Measurements from ENCODE around the gene INPP5F. TPM values are rescaled to one million over a fixed set of nuclear protein-coding genes. Genes with fewer than 3 reads are reported as not detected.

The INPP5F gene
- total RNA-seq, 1 experiment from 2014 or later: 46.3 TPM

DNA sequence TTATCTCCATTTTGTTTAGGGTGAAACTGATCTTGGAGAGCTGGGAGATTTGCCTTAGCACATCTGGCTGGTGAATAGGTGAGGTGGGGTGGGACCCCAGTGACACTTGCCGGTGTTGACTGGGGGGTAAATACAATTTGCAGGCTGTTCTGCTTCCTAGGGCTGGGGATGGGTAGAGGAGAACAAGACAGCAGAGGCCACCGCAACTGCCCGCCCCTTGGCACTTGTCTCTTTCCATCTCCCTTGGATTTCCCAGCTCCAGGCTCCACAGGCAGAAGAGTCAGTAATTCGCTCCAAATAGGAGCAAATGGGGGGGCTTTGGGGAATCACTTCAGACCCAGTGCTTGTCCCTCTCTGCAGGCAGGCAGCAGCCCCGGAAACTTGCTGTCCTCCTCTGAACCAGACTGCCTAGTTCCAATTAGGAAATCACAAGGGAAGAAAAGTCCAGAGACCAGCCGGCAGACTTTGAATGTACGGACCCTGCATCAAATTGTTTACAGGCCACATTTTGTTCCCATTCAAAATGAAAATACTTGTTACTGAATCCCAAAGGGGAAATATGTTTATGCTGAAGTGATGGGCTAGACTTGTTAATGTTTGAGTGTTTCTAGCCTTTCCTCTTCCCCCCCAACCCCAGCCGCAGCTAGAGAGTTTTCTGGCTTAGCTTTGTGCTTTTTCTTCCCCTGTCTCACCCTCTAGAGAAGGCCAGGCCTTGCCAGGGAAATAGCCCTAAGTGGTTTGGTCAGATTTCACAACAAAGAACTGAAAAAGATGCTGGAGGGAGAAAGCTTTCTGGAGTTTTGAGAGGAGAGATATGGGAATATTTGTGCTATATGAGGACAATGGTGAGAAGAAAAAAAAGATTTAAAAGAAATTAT lies 10.0 kb upstream of the INPP5F start:
- DNase-seq (ENCODE audit: low read depth in 1 of 2, low spot score in 2 of 2): no peak
- Histone ChIP-seq H3K36me3 (no peaks in the 10 kb centered on the region), H3K27ac (no peak overlapping the region), H3K27me3 (replicated peaks) (no peaks in the 10 kb centered on the region), H3K4me1 (replicated peaks) (no peaks in the 10 kb centered on the region), H3K9me3 (replicated peaks) (no peaks in the 10 kb centered on the region), H3K4me3 (no peak overlapping the region)

DNA sequence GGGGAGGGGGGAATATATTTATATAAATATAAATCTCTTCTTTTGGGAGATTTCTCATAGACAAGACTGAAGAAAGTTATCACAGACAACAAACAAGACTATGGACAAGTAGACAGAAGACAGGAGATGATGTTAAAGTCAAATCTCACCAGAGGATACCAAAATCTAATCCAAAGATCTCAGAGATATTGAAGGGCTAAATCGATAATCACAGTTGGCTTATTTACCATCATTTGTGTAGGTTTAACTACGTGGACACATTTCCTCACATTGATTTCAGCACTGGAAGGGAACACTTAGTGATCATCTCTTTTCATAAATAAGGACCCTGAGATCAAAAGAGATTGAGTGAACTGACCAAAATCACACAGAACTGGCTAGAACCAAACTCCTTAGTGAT lies 2.7 kb upstream of the INPP5F start:
- Histone ChIP-seq H3K4me1 (replicated peaks) (peaks cover 17% of the 10 kb centered on the region), H3K36me3 (peaks cover 3% of the 10 kb centered on the region; the same call in 1 of the 2 replicates), H3K9me3 (replicated peaks) (no peaks in the 10 kb centered on the region), H3K27ac (no peak overlapping the region), H3K4me3 (no peak overlapping the region), H3K27me3 (replicated peaks) (no peaks in the 10 kb centered on the region)
- no peak for DNase-seq (ENCODE audit: low read depth in 1 of 2, low spot score in 2 of 2)

DNA sequence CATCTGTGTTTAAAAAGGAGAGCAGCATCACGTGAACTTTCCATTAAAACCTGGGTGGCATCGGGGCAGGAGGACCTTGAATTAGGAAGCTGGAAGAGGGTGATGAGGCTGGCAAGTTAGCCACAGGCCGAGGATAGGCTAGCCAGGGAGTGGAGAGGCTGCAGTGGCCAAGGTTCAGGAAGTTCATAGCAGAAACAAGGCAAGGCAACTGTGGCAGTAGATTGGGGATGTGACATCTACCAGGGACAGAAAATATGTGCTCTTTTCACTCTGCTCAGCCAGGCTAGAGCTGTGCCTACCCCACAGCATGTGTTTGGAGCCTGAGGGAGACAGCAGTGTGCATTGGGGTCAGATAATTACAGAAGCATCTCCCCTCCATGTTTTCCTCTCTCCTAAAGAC lies 2.2 kb upstream of the INPP5F start:
- peaks cover 17% of the 10 kb centered on the region for H3K4me1 ChIP-seq (replicated peaks)
- peaks cover 3% of the 10 kb centered on the region; the same call in 1 of the 2 replicates for H3K36me3 ChIP-seq
- DNase-seq (ENCODE audit: low read depth in 1 of 2, low spot score in 2 of 2): no peak
- H3K4me3 ChIP-seq: no peak overlapping the region
- no peaks in the 10 kb centered on the region for H3K27me3 ChIP-seq (replicated peaks)
- no peaks in the 10 kb centered on the region for H3K9me3 ChIP-seq (replicated peaks)
- H3K27ac ChIP-seq: no peak overlapping the region

DNA sequence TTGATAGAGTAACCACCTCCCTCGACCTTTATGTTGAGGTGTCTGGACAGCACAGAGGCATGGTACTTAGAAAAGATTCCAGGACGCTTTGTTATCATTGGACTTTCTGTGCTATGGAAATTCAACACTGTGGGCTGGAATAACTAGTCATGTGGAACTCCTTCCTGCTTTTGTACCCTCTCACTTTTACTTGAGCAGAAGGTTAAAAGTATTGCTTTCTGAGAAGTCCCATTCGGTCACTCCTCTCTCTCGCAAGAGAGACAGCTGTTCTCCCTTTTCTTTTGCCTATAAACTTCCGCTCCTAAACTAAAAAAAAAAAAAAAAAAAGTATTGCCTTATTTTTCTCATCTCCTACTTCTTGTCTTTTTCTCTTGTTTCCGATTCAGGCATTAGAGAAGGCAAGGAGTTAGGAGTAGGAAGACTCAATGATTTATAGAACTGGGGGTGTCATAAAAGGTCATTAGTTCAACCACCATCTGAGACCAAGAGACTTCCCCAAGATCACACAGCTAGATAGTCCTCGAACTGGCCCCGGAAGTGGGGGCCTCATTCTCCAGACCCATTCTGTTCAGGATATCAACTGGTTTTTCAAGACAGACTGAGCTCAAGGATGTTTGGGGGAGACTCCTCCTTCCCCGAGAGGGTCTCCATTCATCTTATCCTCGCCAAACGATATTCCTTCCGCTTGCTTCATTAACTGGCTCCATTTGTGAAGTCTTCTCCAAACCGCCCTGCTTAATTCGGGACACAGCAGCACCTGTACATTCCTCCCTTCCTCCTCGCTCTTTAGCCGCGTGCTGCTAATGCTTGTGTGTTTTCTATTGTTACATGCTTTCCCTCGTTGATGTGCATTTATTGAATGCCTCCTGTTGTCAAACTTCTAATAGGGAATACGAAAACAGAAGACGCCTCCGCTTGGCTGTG lies 995 bp upstream of the INPP5F start:
- Histone ChIP-seq H3K27ac (peak overlapping the region; percentile 77), H3K4me1 (replicated peaks) (peaks cover 17% of the 10 kb centered on the region), H3K27me3 (replicated peaks) (no peaks in the 10 kb centered on the region), H3K36me3 (peaks cover 3% of the 10 kb centered on the region; the same call in 1 of the 2 replicates), H3K4me3 (peak overlapping the region; percentile 97), H3K9me3 (replicated peaks) (no peaks in the 10 kb centered on the region)
- no peak for DNase-seq (ENCODE audit: low read depth in 1 of 2, low spot score in 2 of 2)

DNA sequence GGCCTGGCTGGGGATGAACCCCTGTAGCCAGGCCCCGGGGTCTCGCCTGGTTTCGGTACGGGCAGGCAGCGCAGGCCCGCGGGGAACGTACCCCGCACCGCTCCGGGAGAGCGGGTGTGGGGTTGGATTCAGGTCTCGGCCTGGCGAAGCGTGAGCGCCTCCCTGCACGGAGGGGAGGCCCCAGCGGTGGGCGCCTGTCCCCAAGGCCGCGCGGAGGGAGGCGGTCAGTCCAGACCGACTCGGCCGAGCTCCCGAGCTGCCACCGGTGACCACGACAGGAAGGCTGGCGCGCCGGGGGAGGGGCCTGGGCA lies 378 bp upstream of the INPP5F start:
- H3K4me3 ChIP-seq: peak overlapping the region; percentile 97
- no peaks in the 10 kb centered on the region for H3K27me3 ChIP-seq (replicated peaks)
- peaks cover 17% of the 10 kb centered on the region for H3K4me1 ChIP-seq (replicated peaks)
- no peaks in the 10 kb centered on the region for H3K9me3 ChIP-seq (replicated peaks)
- no peak for DNase-seq (ENCODE audit: low read depth in 1 of 2, low spot score in 2 of 2)
- peaks cover 3% of the 10 kb centered on the region; the same call in 1 of the 2 replicates for H3K36me3 ChIP-seq
- peak overlapping the region; percentile 77 for H3K27ac ChIP-seq

DNA sequence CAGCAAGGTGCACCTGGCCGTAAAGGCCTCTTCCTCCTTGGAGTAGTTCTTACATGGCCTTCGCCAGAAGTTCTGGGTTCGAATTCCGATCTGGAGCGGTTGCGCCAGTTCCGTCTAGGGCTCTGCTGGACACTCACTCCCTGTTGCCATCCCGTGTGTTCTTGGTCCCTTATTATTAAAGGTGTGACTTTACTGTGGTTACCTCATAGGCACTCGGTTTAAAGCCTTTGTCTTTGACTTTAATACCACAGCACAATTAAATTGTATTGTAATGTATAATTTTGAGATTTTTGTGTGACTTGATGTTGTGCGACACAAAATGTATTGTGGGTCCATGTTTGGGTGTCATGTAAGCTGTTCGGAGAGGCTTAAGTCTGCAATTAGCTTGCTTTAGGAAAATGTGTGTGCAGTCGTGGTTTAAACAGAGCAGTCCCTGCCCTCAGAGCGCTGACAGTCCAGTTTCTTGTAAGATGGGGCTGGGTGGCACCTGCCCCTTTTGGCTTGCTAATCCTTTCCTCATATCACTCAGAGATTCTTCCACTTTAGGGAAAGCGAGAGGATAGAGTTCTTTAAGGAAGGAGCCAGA lies 919 bp downstream of the INPP5F start:
- Histone ChIP-seq H3K4me1 (replicated peaks) (peaks cover 17% of the 10 kb centered on the region), H3K4me3 (peak overlapping the region; percentile 97), H3K27ac (no peak overlapping the region), H3K9me3 (replicated peaks) (no peaks in the 10 kb centered on the region), H3K27me3 (replicated peaks) (no peaks in the 10 kb centered on the region), H3K36me3 (peaks cover 3% of the 10 kb centered on the region; the same call in 1 of the 2 replicates)
- DNase-seq (ENCODE audit: low read depth in 1 of 2, low spot score in 2 of 2): no peak

DNA sequence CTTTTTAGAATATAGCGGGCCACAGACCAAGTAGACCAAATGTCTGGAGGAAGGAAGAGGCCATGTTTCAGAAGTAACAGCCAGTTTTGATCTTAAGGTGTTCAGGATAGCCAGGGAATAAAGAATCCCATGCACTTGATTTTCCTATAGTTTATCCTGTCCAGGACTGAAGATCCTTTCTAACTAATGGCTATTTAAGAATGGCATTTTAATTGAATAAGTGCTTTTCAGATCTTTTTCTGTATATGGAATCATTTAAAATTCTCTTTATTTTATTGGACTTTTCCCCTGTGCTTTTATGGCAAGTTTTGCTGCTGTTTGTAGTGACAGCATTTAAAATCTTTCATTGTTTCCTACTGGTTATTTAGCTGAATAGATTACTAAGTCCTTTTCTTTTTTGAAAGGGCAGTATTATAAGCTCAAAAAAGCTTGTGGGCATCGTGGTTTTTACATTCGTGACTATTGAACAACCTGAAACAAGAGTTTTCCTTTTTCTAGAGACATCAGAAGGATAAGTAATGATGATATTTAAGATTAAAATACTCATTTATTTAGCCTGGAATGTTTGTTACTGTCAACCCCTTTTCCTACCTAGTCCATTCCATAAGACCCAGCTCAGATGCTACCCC lies 2.4 kb downstream of the INPP5F start:
- H3K27me3 ChIP-seq (replicated peaks): no peaks in the 10 kb centered on the region
- H3K4me3 ChIP-seq: no peak overlapping the region
- H3K4me1 ChIP-seq (replicated peaks): peaks cover 17% of the 10 kb centered on the region
- no peaks in the 10 kb centered on the region for H3K9me3 ChIP-seq (replicated peaks)
- no peak for DNase-seq (ENCODE audit: low read depth in 1 of 2, low spot score in 2 of 2)
- H3K36me3 ChIP-seq: peaks cover 3% of the 10 kb centered on the region; the same call in 1 of the 2 replicates
- H3K27ac ChIP-seq: no peak overlapping the region

DNA sequence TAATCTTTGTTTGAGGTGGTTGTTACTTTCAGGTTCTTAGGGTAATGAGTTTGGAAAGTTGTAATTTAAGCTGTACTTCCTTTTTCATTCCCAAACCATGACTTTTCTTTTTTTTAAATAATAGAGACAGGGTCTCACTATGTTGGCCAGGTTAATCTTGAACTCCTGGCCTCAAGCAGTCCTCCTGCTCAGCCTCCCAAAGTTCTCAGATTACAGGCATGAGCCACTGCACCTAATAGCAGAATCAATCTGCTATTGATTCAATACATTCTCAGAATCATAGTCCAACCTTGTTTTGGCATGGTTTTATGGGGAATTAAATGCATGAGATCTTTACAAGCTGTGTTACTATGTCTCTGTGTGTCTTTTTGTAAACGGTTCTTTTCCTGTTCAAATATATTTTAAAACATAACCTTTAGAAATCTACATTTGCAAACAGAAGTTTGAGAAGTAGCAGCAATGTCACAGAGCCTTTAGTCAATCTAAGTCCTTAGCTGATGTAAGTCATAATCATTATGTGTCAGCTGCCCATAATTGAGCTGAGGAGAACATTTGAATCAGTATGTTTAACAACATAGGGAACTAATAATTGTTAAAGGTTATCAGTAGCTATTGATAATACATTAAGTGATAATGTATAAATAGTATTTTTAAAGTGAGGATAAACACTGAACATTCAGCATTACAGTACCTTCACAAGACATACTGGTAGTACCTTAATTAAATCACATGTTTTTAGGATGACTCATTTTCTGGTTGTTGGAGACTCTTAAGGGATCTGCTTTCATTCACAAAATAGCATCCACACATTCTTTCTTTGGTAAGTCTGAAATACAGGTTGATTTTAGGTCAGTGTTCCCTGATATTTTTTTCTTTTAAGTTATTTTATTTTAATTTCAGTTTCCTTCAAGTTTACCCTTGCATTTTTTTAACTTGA lies 8.8 kb downstream of the INPP5F start:
- no peak overlapping the region for H3K27ac ChIP-seq
- H3K36me3 ChIP-seq: no peaks in the 10 kb centered on the region
- no peak overlapping the region for H3K4me3 ChIP-seq
- peaks cover 35% of the 10 kb centered on the region for H3K4me1 ChIP-seq (replicated peaks)
- H3K9me3 ChIP-seq (replicated peaks): no peaks in the 10 kb centered on the region
- DNase-seq (ENCODE audit: low read depth in 1 of 2, low spot score in 2 of 2): peak in 1 of 2 experiments; percentile 42
- H3K27me3 ChIP-seq (replicated peaks): no peaks in the 10 kb centered on the region

DNA sequence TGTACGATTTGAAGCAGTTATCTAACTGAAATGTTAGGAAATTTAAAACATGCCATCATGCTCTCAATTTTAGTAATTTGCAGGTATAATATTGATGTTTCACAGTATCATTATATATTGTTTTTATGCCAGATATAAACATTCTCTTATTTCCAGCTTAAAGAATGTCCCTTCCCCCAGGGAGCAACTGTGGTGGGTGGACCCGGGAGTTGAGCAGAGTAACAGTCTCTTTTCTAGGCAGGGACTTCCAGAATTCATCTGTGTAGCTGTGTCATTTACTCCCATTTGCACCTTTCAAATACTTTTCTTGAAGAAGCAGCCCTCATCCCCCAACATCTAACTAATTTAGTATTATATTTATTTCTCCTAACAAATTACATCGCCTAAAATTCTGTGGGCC lies 9.6 kb downstream of the INPP5F start:
- Histone ChIP-seq H3K9me3 (replicated peaks) (no peaks in the 10 kb centered on the region), H3K36me3 (no peaks in the 10 kb centered on the region), H3K4me3 (no peak overlapping the region), H3K27ac (no peak overlapping the region), H3K27me3 (replicated peaks) (no peaks in the 10 kb centered on the region), H3K4me1 (replicated peaks) (peaks cover 35% of the 10 kb centered on the region)
- DNase-seq (ENCODE audit: low read depth in 1 of 2, low spot score in 2 of 2): no peak

DNA sequence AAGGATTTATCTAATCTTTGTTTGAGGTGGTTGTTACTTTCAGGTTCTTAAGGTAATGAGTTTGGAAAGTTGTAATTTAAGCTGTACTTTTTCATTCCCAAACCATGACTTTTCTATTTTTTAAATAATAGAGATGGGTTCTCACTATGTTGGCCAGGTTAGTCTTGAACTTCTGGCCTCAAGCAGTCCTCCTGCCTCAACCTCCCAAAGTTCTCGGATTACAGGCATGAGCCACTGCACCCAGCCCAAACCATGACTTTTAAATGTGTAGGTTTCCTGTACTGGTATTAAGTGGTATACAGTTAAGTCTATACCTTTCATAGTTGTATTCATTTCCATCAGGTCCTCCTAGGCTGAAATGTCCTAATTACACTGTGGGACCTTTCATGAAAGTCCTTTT lies 10.4 kb downstream of the INPP5F start:
- no peak overlapping the region for H3K4me3 ChIP-seq
- no peaks in the 10 kb centered on the region for H3K9me3 ChIP-seq (replicated peaks)
- no peaks in the 10 kb centered on the region for H3K27me3 ChIP-seq (replicated peaks)
- H3K27ac ChIP-seq: no peak overlapping the region
- peaks cover 35% of the 10 kb centered on the region for H3K4me1 ChIP-seq (replicated peaks)
- no peak for DNase-seq (ENCODE audit: low read depth in 1 of 2, low spot score in 2 of 2)
- H3K36me3 ChIP-seq: no peaks in the 10 kb centered on the region

DNA sequence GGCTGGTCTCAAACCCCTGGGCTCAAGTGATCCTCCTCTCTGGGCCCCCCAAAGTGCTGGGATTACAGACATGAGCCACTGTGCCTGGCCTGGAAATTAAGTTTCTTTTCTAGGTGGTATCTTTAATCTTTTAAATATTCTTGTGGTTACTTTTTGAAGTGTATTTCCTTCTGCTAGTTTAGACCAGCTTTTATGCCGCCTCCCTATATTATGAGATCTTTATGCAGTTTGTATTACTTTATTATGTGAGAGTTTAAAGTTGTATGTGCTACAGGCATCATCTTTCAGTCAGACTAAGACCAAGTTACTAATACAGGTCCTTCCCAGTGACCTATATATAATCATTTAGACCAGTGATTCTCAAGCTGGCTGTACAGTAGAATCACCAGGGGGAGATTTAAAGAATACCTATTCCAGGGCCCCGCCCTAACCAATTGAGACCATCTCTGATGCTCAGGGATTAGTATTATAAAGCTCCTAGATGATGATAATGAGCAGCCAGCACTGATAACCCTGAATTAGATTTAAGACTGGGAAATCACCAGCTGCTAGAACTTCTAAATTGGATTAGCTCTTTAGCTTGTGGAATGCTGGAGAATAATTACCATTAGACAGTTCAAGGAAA lies 11.3 kb downstream of the INPP5F start:
- H3K27ac ChIP-seq: peak overlapping the region; percentile 6; the same call in 1 of the 2 replicates
- no peaks in the 10 kb centered on the region for H3K9me3 ChIP-seq (replicated peaks)
- no peaks in the 10 kb centered on the region for H3K36me3 ChIP-seq
- H3K27me3 ChIP-seq (replicated peaks): no peaks in the 10 kb centered on the region
- H3K4me1 ChIP-seq (replicated peaks): peaks cover 35% of the 10 kb centered on the region
- H3K4me3 ChIP-seq: no peak overlapping the region
- no peak for DNase-seq (ENCODE audit: low read depth in 1 of 2, low spot score in 2 of 2)

DNA sequence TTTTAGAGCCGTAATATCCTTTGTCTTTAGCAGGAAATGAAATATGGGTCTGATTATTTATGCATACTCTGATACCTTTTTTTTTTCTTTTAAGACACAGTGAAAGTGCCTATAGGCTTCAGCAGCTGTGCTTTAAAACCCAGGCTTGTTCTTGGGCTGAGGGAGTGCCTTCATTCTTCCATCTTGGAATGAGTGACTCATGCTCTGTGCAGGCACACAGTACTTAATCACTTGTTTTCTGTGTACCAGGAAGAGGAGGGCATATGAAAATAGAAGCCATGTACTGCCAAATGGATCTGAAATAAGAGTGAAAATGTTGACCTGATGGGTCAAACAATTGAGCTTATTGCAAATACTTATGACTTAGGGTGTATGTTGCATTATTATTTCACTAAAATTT lies 12.0 kb downstream of the INPP5F start:
- H3K9me3 ChIP-seq (replicated peaks): no peaks in the 10 kb centered on the region
- DNase-seq (ENCODE audit: low read depth in 1 of 2, low spot score in 2 of 2): peak; percentile 61
- H3K36me3 ChIP-seq: no peaks in the 10 kb centered on the region
- no peak overlapping the region for H3K4me3 ChIP-seq
- peaks cover 35% of the 10 kb centered on the region for H3K4me1 ChIP-seq (replicated peaks)
- peak overlapping the region; percentile 6; the same call in 1 of the 2 replicates for H3K27ac ChIP-seq
- H3K27me3 ChIP-seq (replicated peaks): no peaks in the 10 kb centered on the region
